GM10266 (cell line): ENCODE measurements around the gene CLNK.

Source experiments
- DNase-seq: peaks from one replicate; pipeline ENCODE4 v3.0.0; 2012; ENCODE audit errors: extremely low spot score
- TF ChIP-seq, protein P1 (sequence below): IDR thresholded peaks from 2 replicates; pipeline ENCODE4 v1.5.1; 2012; ENCODE audit warnings: mild to moderate bottlenecking, low read depth; ENCODE audit not compliant: control insufficient read depth, insufficient read depth; ENCODE audit errors: missing control alignments

The CLNK gene

GRCh38 chr4:10460313-10461047, 224.1 kb downstream of the CLNK start:
- peak; percentile 24 for DNase-seq
- TF ChIP-seq, protein P1, sequence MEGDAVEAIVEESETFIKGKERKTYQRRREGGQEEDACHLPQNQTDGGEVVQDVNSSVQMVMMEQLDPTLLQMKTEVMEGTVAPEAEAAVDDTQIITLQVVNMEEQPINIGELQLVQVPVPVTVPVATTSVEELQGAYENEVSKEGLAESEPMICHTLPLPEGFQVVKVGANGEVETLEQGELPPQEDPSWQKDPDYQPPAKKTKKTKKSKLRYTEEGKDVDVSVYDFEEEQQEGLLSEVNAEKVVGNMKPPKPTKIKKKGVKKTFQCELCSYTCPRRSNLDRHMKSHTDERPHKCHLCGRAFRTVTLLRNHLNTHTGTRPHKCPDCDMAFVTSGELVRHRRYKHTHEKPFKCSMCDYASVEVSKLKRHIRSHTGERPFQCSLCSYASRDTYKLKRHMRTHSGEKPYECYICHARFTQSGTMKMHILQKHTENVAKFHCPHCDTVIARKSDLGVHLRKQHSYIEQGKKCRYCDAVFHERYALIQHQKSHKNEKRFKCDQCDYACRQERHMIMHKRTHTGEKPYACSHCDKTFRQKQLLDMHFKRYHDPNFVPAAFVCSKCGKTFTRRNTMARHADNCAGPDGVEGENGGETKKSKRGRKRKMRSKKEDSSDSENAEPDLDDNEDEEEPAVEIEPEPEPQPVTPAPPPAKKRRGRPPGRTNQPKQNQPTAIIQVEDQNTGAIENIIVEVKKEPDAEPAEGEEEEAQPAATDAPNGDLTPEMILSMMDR: no peak

DNA sequence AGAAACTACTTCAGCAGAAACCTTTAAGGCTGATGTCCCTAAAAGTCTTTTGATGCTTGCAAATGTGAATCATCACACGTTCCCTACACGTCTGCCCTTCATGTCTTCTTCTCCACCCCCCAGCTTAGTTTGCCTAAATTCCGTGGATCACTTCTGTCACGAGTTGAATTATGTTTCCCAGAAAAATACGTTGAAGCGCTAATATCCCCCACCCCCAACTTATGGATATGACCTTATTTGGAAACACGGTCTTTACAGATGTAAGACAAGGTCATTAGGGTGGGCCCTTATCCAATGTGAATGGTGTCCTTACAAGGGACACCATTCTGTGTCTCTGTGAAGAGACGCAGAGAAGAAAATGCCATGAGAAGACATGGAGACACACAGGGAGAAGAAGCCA, 225.3 kb downstream of the CLNK start:
- no peak for DNase-seq

DNA sequence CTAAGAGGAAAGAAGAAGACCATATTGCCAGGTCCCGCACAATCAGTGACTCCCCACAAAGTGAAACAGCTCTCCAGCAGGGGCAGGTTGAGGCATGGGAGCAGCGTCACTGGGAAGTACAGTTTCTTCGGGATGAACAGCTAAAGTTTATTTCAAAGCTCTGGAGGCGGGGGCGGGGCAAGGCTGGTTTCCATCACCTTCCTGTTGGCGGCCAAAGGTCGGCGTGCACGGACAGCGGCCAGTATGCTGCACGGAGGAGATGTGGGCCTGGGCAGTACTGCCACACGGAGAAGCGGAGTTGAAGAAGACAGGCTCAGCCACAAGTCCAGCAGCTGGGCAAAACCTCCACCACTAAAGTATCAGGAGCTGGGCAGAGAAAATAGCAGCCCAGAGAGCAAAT, 226.4 kb downstream of the CLNK start:
- TF ChIP-seq, protein P1: no peak

More for the DNA sequence above, 225.3 kb downstream of the CLNK start:
- TF ChIP-seq, protein P1: no peak

DNA sequence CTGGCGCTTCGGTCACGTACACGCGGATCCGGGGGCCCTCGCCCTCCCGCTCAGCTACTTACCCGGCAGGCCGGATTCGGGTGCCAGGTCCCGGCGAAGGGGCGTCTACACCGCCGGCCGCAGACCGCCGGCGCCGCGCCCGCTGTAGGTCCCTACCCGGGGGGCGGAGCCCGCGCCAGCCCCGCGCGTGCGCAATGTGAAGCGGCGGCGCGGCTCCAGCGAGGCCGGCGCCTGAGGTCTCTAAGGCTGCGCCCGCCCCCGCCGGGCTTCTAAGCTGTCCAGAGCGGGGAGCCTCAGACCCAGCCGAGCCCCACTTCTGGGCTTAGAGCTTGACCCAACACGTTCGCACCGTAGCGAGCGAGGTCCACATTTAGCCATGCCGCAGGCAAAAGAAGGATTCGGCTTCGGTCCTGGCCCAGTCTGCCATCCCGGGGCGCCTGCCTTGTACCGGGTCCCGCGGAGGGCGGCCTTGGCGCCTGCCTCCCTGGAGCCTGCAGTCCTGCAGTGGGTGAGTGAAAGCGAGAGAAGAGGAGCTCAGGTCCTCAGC, 227.2 kb downstream of the CLNK start, which contains the start of gene ZNF518B:
Gene ZNF518B (minus strand): TSS at position 172 of the 547 bp plus-strand sequence. CDS start 11,098 bp downstream, outside the sequence.
- TF ChIP-seq, protein P1: no peak
- peak; percentile 95 for DNase-seq

More for the DNA sequence above, 226.4 kb downstream of the CLNK start:
- no peak for DNase-seq

GRCh38 chr4:10456595-10457254, 227.8 kb downstream of the CLNK start:
- TF ChIP-seq, protein P1: no peak
- peak; percentile 81 for DNase-seq

DNA sequence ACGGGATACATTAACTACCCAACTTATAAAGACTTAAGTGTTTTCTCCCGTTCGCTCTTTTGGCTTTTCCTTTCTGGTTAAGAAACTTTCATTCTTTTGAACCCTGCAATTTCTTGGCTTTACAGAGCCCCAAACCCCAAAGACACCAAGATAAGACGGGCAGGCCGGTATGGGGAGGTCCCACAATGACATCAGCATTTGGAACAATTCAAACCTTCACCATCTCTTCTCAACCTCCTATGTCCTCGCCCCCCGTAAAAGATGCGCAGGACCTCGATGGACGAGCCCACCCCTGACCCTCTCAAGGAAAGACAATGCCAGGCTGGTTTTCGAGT, 228.3 kb downstream of the CLNK start:
- DNase-seq: peak; percentile 15
- TF ChIP-seq, protein P1: no peak

- DNase-seq: no peak
- TF ChIP-seq, protein P1: no peak
These were observed 229.4 kb downstream of the CLNK start for GRCh38 chr4:10455133-10455532.
